T-cell (primary cell): Measurements from ENCODE around the gene STX4. TPM values are rescaled to one million over a fixed set of nuclear protein-coding genes. Genes with fewer than 3 reads are reported as not detected.

Experiments used
- ATAC-seq, 4 experiments: fragments of 200-7000 bp in 3 of 4; fragments of 150-1000 bp in 1 of 4; cut with Tn5 transposase; replicated peaks in 1 of 4; 1 replicate in 3 of 4; 2 replicates in 1 of 4; pipeline ENCODE4 v1.10.0; 2021; ENCODE audit warnings: moderate library complexity in 3 of 4, mild to moderate bottlenecking in 2 of 4, moderate number of reproducible peaks in 1 of 4
- CTCF ChIA-PET, 2 donors: fragments of 300-600 bp; sonication (Branson Sonifier 250); formaldehyde crosslinking; loops; one replicate each; lab custom pipeline; 2022; ENCODE audit warnings: antibody characterized with exemption in 2 of 2; lab: Charles Lee
- POLR2A ChIA-PET, 2 donors: fragments of 300-600 bp; sonication (Branson Sonifier 250); formaldehyde crosslinking; loops; one replicate each; lab custom pipeline; 2022; ENCODE audit warnings: antibody characterized with exemption in 2 of 2; lab: Charles Lee
- DNase-seq, 35 experiments: peaks; one replicate each; pipeline versions ENCODE4 v3.0.0 to v3.0.0-alpha.2; 2013 to 2023
- H3K27ac ChIP-seq: one replicate; pipeline ENCODE4 v1.5.1; 2013; ENCODE audit warnings: low read length
- H3K27me3 ChIP-seq, 2 experiments: replicated peaks in 1 of 2; 1 replicate in 1 of 2; 2 replicates in 1 of 2; pipeline versions ENCODE4 v1.6.1 to v1.7.0; 2013; ENCODE audit warnings: low read length in 1 of 2, mixed read lengths in 1 of 2; ENCODE audit not compliant: control insufficient read depth in 2 of 2, insufficient read depth in 2 of 2; ENCODE audit errors: extremely low read depth in 1 of 2
- H3K36me3 ChIP-seq, 2 donors: 1 replicate in 1 of 2; 2 replicates in 1 of 2; pipeline versions ENCODE4 v1.6.1 to v1.7.0; 2013; ENCODE audit warnings: low read length in 1 of 2; ENCODE audit not compliant: control insufficient read depth in 2 of 2, insufficient read depth in 1 of 2; ENCODE audit errors: extremely low read depth in 1 of 2
- H3K4me1 ChIP-seq, 2 experiments: 1 replicate in 1 of 2; 2 replicates in 1 of 2; pipeline versions ENCODE4 v1.6.1 to v1.7.0; 2013; ENCODE audit warnings: low read length in 2 of 2, mixed read lengths in 1 of 2; ENCODE audit not compliant: insufficient read depth in 2 of 2, control insufficient read depth in 1 of 2; ENCODE audit errors: extremely low read depth in 1 of 2
- H3K4me3 ChIP-seq, 2 donors: 1 replicate in 1 of 2; 2 replicates in 1 of 2; pipeline versions ENCODE4 v1.5.1 to v1.7.0; 2013; ENCODE audit warnings: mild to moderate bottlenecking in 2 of 2, low read length in 1 of 2, moderate library complexity in 1 of 2; ENCODE audit not compliant: control insufficient read depth in 1 of 2; ENCODE audit errors: extremely low read depth in 1 of 2
- H3K9me3 ChIP-seq: 2 replicates; pipeline ENCODE4 v1.7.0; 2013
- H3K27ac Mint-ChIP-seq, 2 donors: one replicate each; pipeline ENCODE4 v1.8.0; 2020 to 2021; ENCODE audit warnings: mild to moderate bottlenecking in 2 of 2, mixed read lengths in 2 of 2
- H3K27me3 Mint-ChIP-seq, 2 donors: one replicate each; pipeline ENCODE4 v1.8.0; 2021 to 2022; ENCODE audit warnings: mixed read lengths in 2 of 2
- H3K36me3 Mint-ChIP-seq: one replicate; pipeline ENCODE4 v1.8.0; 2021; ENCODE audit warnings: mixed read lengths
- H3K4me1 Mint-ChIP-seq, 3 donors: one replicate each; pipeline ENCODE4 v1.8.0; 2020 to 2022; ENCODE audit warnings: mixed read lengths in 3 of 3, mild to moderate bottlenecking in 1 of 3
- H3K4me3 Mint-ChIP-seq, 3 donors: one replicate each; pipeline ENCODE4 v1.8.0; 2020 to 2022; ENCODE audit warnings: mild to moderate bottlenecking in 3 of 3, mixed read lengths in 3 of 3, moderate library complexity in 3 of 3
- H3K9me3 Mint-ChIP-seq, 3 donors: one replicate each; pipeline ENCODE4 v1.8.0; 2020 to 2022; ENCODE audit warnings: mixed read lengths in 3 of 3
- WGBS: methylation state at CpG from one replicate; pipeline ENCODE4 v1.1.5; 2013; ENCODE audit warnings: missing lambda C conversion rate; ENCODE audit not compliant: insufficient coverage; 5-methylcytosine and 5-hydroxymethylcytosine counted together
- total RNA-seq, 35 experiments: library from RNA in 6 of 35; stranded (reverse) in 6 of 35; fragments of 120-200 nt in 1 of 35; gene quantifications; one replicate each; pipeline versions ENCODE4 v1.2.1 to v1.2.4 and lab custom pipeline; 2013 to 2026

STX4 gene
- total RNA-seq, 5 donors from 2014 or later (not counting 1 experiment from before 2014, with no cell fraction given) = 73.9 to 110 (median 94.6) TPM

GRCh38 chr16:30998852-30999761 lies 34.3 kb upstream of the STX4 start:
- 88% methylated on average over 5 of the region's 6 CpGs for WGBS
- Mint-ChIP-seq H3K4me3 (peak overlapping the region in 1 of 3 donors; percentile 70), H3K4me1 (peaks cover 0 to 11% (median 9%) of the 10 kb centered on the region in 3 donors), H3K27me3 (no peaks in the 10 kb centered on the region), H3K27ac (no peak overlapping the region), H3K9me3 (no peaks in the 10 kb centered on the region), H3K36me3 (no peaks in the 10 kb centered on the region)
- ChIA-PET CTCF (interaction anchor here in 1 of 2 donors (0.6 to 0.7 kb wide), 3 partner anchors 15 to 435 kb away, joined by 4 read pairs; no protein-coding TSS in a partner anchor), POLR2A (interaction anchor here (0.6 to 0.7 kb wide), 2 partner anchors 29 to 127 kb away, joined by 6 to 8 read pairs; no protein-coding TSS in a partner anchor)
- peaks cover 0 to 26% of the 10 kb centered on the region in 2 experiments for H3K27me3 ChIP-seq
- ATAC-seq = no peak
- H3K4me3 ChIP-seq = no peak overlapping the region
- no peaks in the 10 kb centered on the region for H3K36me3 ChIP-seq
- H3K9me3 ChIP-seq = no peaks in the 10 kb centered on the region
- no peak for DNase-seq
- no peak overlapping the region for H3K27ac ChIP-seq
- H3K4me1 ChIP-seq = peaks cover 2 to 15% of the 10 kb centered on the region in 2 experiments

GRCh38 chr16:31000671-31001382 lies 32.5 kb upstream of the STX4 start:
- no peak for DNase-seq
- ChIA-PET CTCF (no interaction called here), POLR2A (no interaction called here)
- Mint-ChIP-seq H3K36me3 (no peaks in the 10 kb centered on the region), H3K9me3 (no peaks in the 10 kb centered on the region), H3K27ac (no peak overlapping the region), H3K4me1 (peaks cover 0 to 8% (median 7%) of the 10 kb centered on the region in 3 donors), H3K27me3 (peaks cover 0 to 1% of the 10 kb centered on the region in 2 donors), H3K4me3 (no peak overlapping the region)
- no peaks in the 10 kb centered on the region for H3K9me3 ChIP-seq
- 97% methylated on average over 11 of the region's 19 CpGs for WGBS
- peaks cover 2 to 15% of the 10 kb centered on the region in 2 experiments for H3K4me1 ChIP-seq
- no peaks in the 10 kb centered on the region for H3K36me3 ChIP-seq
- ATAC-seq = no peak
- no peak overlapping the region for H3K27ac ChIP-seq
- H3K27me3 ChIP-seq = peaks cover 0 to 26% of the 10 kb centered on the region in 2 experiments
- H3K4me3 ChIP-seq = no peak overlapping the region

GRCh38 chr16:31001507-31002249 lies 31.7 kb upstream of the STX4 start:
- H3K27ac ChIP-seq = no peak overlapping the region
- H3K27me3 ChIP-seq = peaks cover 0 to 20% of the 10 kb centered on the region in 2 experiments
- 89% methylated on average over 15 of the region's 16 CpGs for WGBS
- no peaks in the 10 kb centered on the region for H3K36me3 ChIP-seq
- Mint-ChIP-seq H3K27ac (no peak overlapping the region), H3K4me1 (peaks cover 0 to 3% (median 3%) of the 10 kb centered on the region in 3 donors), H3K36me3 (no peaks in the 10 kb centered on the region), H3K27me3 (peaks cover 0 to 1% of the 10 kb centered on the region in 2 donors), H3K4me3 (no peak overlapping the region), H3K9me3 (no peaks in the 10 kb centered on the region)
- H3K4me3 ChIP-seq = no peak overlapping the region
- ChIA-PET CTCF (interaction anchor here in 1 of 2 donors (0.8 kb wide), 1 partner anchor 67 kb away, joined by 3 read pairs; no protein-coding TSS in a partner anchor), POLR2A (no interaction called here)
- ATAC-seq = no peak
- H3K4me1 ChIP-seq = peaks cover 2 to 10% of the 10 kb centered on the region in 2 experiments
- DNase-seq = no peak
- no peaks in the 10 kb centered on the region for H3K9me3 ChIP-seq

- DNase-seq (no peak), ATAC-seq (no peak)
- Histone ChIP-seq H3K27ac (no peak overlapping the region), H3K9me3 (no peaks in the 10 kb centered on the region), H3K27me3 (peaks cover 0 to 20% of the 10 kb centered on the region in 2 experiments), H3K36me3 (no peaks in the 10 kb centered on the region), H3K4me3 (no peak overlapping the region), H3K4me1 (peaks cover 0 to 5% of the 10 kb centered on the region in 2 experiments)
- ChIA-PET CTCF (interaction anchor here in 1 of 2 donors (0.8 kb wide), 1 partner anchor 67 kb away, joined by 3 read pairs; no protein-coding TSS in a partner anchor), POLR2A (interaction anchor here in 1 of 2 donors (0.6 kb wide), 1 partner anchor 23 kb away, joined by 3 read pairs; no protein-coding TSS in a partner anchor)
- Mint-ChIP-seq H3K9me3 (no peaks in the 10 kb centered on the region), H3K4me1 (no peaks in the 10 kb centered on the region), H3K4me3 (no peak overlapping the region), H3K36me3 (no peaks in the 10 kb centered on the region), H3K27me3 (peaks cover 0 to 1% of the 10 kb centered on the region in 2 donors), H3K27ac (peak overlapping the region in 1 of 2 donors; percentile 39)
- 84% methylated on average over 10 of the region's 10 CpGs for WGBS
These were observed 31.1 kb upstream of the STX4 start for GRCh38 chr16:31002250-31002700.

- ChIA-PET POLR2A (interaction anchor here in 1 of 2 donors (0.6 kb wide), 1 partner anchor 22 kb away, joined by 3 read pairs; no protein-coding TSS in a partner anchor), CTCF (interaction anchor here in 1 of 2 donors (0.8 kb wide), 1 partner anchor 66 kb away, joined by 3 read pairs; no protein-coding TSS in a partner anchor)
- Histone ChIP-seq H3K27ac (no peak overlapping the region), H3K9me3 (no peaks in the 10 kb centered on the region), H3K4me3 (no peak overlapping the region), H3K36me3 (no peaks in the 10 kb centered on the region), H3K4me1 (no peaks in the 10 kb centered on the region), H3K27me3 (peaks cover 0 to 14% of the 10 kb centered on the region in 2 experiments)
- H3K4me1 Mint-ChIP-seq = no peaks in the 10 kb centered on the region
- no peaks in the 10 kb centered on the region for H3K9me3 Mint-ChIP-seq
- ATAC-seq (no peak), DNase-seq (no peak)
- 84% methylated on average over 8 of the region's 9 CpGs for WGBS
- no peak overlapping the region for H3K4me3 Mint-ChIP-seq
- H3K27me3 Mint-ChIP-seq = peaks cover 0 to 1% of the 10 kb centered on the region in 2 donors
- H3K27ac Mint-ChIP-seq = no peak overlapping the region
- no peaks in the 10 kb centered on the region for H3K36me3 Mint-ChIP-seq
These were observed 30.5 kb upstream of the STX4 start for GRCh38 chr16:31002862-31003341.
